Measurements from ENCODE around the gene UQCRQ.

Gene UQCRQ

DNA sequence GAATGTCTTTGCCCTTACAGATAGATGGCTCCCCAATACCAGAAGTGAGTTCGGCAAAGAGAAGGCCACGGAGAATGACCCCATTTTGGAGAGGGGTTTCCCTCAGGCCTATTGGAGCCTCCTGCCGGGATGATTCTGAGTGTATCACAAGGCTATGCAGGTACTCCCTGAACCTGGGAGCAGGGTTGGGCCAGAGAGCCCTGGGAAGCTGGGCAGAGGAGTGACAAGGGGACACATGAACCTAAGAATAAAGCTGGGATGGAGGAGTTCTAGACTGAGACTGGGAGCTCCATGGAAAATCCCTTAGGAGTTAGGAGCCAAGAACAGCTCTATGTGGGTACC, 7.5 kb downstream of the UQCRQ start:
- no peak overlapping the region for H3K9ac ChIP-seq (ENCODE audit: low read length)
- H3K4me1 ChIP-seq (ENCODE audit: control insufficient read depth, low read depth, low read length): no peaks in the 10 kb centered on the region
- no peak overlapping the region for H3K4me3 ChIP-seq (ENCODE audit: low read length)
- no peak overlapping the region for H3K27ac ChIP-seq (ENCODE audit: low read length)
- peaks cover 26% of the 10 kb centered on the region for H3K36me3 ChIP-seq (ENCODE audit: control insufficient read depth, low read depth, low read length)
- H3K27me3 ChIP-seq (ENCODE audit: control insufficient read depth, insufficient read depth, low read length): no peaks in the 10 kb centered on the region
- no peaks in the 10 kb centered on the region for H3K9me3 ChIP-seq (ENCODE audit: control insufficient read depth, low read depth, low read length)

DNA sequence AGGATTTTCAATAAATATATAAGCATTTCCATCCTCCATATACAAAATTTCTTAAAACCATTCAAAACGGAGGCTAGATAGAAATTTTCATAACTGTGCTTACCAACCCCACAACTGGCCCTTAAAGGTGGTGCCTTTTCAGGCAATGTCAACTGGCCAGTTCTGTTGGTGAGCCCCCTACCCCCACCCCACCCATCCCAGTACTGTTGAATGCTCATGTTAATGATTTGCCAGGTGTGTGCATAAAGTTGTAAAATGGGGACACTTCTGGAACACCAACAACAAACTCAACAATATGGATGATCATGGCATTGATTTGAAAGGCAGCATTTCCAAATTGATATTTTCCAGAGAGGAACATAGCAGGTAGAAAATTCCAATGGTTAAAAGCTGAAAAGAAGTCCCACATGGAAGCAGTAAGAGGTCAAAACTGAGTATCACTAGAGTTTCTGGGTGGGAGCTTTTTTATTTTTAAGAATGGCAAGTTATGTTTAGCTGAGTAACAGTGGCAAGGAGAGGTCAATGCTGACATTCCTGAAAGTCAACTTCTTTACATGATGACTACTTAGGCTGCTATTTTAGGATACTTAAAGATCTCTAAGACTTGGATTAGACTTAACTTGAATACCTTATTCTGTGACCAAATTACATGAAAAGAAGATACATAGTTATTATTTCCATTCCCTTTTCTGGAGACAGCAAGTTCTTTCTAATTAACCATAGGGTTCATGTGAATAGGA, 9.7 kb downstream of the UQCRQ start:
- H3K4me1 ChIP-seq (ENCODE audit: control insufficient read depth, low read depth, low read length): no peaks in the 10 kb centered on the region
- no peaks in the 10 kb centered on the region for H3K9me3 ChIP-seq (ENCODE audit: control insufficient read depth, low read depth, low read length)
- no peak overlapping the region for H3K27ac ChIP-seq (ENCODE audit: low read length)
- H3K9ac ChIP-seq (ENCODE audit: low read length): no peak overlapping the region
- peaks cover 38% of the 10 kb centered on the region for H3K36me3 ChIP-seq (ENCODE audit: control insufficient read depth, low read depth, low read length)
- no peaks in the 10 kb centered on the region for H3K27me3 ChIP-seq (ENCODE audit: control insufficient read depth, insufficient read depth, low read length)
- no peak overlapping the region for H3K4me3 ChIP-seq (ENCODE audit: low read length)

DNA sequence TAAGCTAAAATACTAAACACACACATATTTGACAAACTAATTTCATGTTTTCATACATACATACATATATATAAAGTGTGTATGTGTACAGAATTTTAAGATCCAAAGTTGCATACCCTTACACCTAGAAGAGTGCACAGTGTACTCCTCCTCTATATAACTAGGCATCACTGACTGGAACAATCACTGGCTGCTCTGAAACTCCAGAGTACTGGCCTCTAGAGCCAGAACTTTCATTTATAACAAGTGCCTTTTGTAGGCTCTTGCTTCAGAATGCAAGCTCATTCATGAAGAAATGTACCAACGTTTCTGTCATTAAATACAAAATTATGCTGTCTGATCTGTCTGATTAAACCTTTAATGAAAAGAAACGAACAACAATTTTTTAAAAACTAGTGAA, 11.0 kb downstream of the UQCRQ start:
- peaks cover 48% of the 10 kb centered on the region for H3K36me3 ChIP-seq (ENCODE audit: control insufficient read depth, low read depth, low read length)
- H3K27me3 ChIP-seq (ENCODE audit: control insufficient read depth, insufficient read depth, low read length): no peaks in the 10 kb centered on the region
- H3K4me1 ChIP-seq (ENCODE audit: control insufficient read depth, low read depth, low read length): no peaks in the 10 kb centered on the region
- H3K9me3 ChIP-seq (ENCODE audit: control insufficient read depth, low read depth, low read length): no peaks in the 10 kb centered on the region
- no peak overlapping the region for H3K9ac ChIP-seq (ENCODE audit: low read length)
- H3K27ac ChIP-seq (ENCODE audit: low read length): no peak overlapping the region
- H3K4me3 ChIP-seq (ENCODE audit: low read length): no peak overlapping the region

- Histone ChIP-seq H3K9me3 (ENCODE audit: control insufficient read depth, low read depth, low read length) (no peaks in the 10 kb centered on the region), H3K9ac (ENCODE audit: low read length) (no peak overlapping the region), H3K27me3 (ENCODE audit: control insufficient read depth, insufficient read depth, low read length) (no peaks in the 10 kb centered on the region), H3K4me3 (ENCODE audit: low read length) (no peak overlapping the region), H3K36me3 (ENCODE audit: control insufficient read depth, low read depth, low read length) (peaks cover 52% of the 10 kb centered on the region), H3K27ac (ENCODE audit: low read length) (no peak overlapping the region), H3K4me1 (ENCODE audit: control insufficient read depth, low read depth, low read length) (no peaks in the 10 kb centered on the region)
These were observed 11.5 kb downstream of the UQCRQ start for GRCh38 chr5:132877938-132878337.

- Histone ChIP-seq H3K9ac (ENCODE audit: low read length) (no peak overlapping the region), H3K4me1 (ENCODE audit: control insufficient read depth, low read depth, low read length) (no peaks in the 10 kb centered on the region), H3K27ac (ENCODE audit: low read length) (no peak overlapping the region), H3K36me3 (ENCODE audit: control insufficient read depth, low read depth, low read length) (peaks cover 70% of the 10 kb centered on the region), H3K9me3 (ENCODE audit: control insufficient read depth, low read depth, low read length) (no peaks in the 10 kb centered on the region), H3K4me3 (ENCODE audit: low read length) (no peak overlapping the region), H3K27me3 (ENCODE audit: control insufficient read depth, insufficient read depth, low read length) (no peaks in the 10 kb centered on the region)
These were observed 16.9 kb downstream of the UQCRQ start for GRCh38 chr5:132883261-132883834.

GRCh38 chr5:132884548-132884947, 18.1 kb downstream of the UQCRQ start:
- Histone ChIP-seq H3K9ac (ENCODE audit: low read length) (no peak overlapping the region), H3K27me3 (ENCODE audit: control insufficient read depth, insufficient read depth, low read length) (no peaks in the 10 kb centered on the region), H3K4me1 (ENCODE audit: control insufficient read depth, low read depth, low read length) (no peaks in the 10 kb centered on the region), H3K27ac (ENCODE audit: low read length) (no peak overlapping the region), H3K36me3 (ENCODE audit: control insufficient read depth, low read depth, low read length) (peaks cover 69% of the 10 kb centered on the region), H3K4me3 (ENCODE audit: low read length) (no peak overlapping the region), H3K9me3 (ENCODE audit: control insufficient read depth, low read depth, low read length) (no peaks in the 10 kb centered on the region)

- H3K36me3 ChIP-seq (ENCODE audit: control insufficient read depth, low read depth, low read length): peaks cover 66% of the 10 kb centered on the region
- H3K9me3 ChIP-seq (ENCODE audit: control insufficient read depth, low read depth, low read length): no peaks in the 10 kb centered on the region
- no peak overlapping the region for H3K4me3 ChIP-seq (ENCODE audit: low read length)
- no peak overlapping the region for H3K9ac ChIP-seq (ENCODE audit: low read length)
- no peaks in the 10 kb centered on the region for H3K27me3 ChIP-seq (ENCODE audit: control insufficient read depth, insufficient read depth, low read length)
- H3K27ac ChIP-seq (ENCODE audit: low read length): no peak overlapping the region
- H3K4me1 ChIP-seq (ENCODE audit: control insufficient read depth, low read depth, low read length): no peaks in the 10 kb centered on the region
These were observed 19.8 kb downstream of the UQCRQ start for GRCh38 chr5:132886064-132886823.

DNA sequence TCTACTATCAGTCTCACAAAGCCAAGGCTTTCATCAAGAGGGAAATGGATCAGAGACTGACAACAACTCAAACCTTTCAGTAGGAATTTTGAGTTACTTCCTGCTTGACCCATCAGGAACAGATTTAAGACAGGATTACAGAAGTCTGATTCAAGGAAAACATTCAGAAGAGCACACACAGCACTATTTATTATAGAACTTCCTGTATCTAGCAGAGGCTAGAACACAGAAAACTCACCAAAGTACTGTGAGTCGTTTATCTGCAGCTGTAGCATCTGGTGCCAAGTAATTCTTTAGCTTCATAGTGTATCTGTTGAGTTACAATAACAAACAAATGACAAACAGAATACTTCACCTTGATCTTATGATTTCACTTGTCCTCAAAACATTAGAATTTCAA, 20.8 kb downstream of the UQCRQ start:
- no peaks in the 10 kb centered on the region for H3K27me3 ChIP-seq (ENCODE audit: control insufficient read depth, insufficient read depth, low read length)
- H3K9ac ChIP-seq (ENCODE audit: low read length): no peak overlapping the region
- no peak overlapping the region for H3K4me3 ChIP-seq (ENCODE audit: low read length)
- peaks cover 68% of the 10 kb centered on the region for H3K36me3 ChIP-seq (ENCODE audit: control insufficient read depth, low read depth, low read length)
- H3K27ac ChIP-seq (ENCODE audit: low read length): no peak overlapping the region
- H3K4me1 ChIP-seq (ENCODE audit: control insufficient read depth, low read depth, low read length): no peaks in the 10 kb centered on the region
- no peaks in the 10 kb centered on the region for H3K9me3 ChIP-seq (ENCODE audit: control insufficient read depth, low read depth, low read length)

GRCh38 chr5:132889501-132889900, 23.1 kb downstream of the UQCRQ start:
- Histone ChIP-seq H3K36me3 (ENCODE audit: control insufficient read depth, low read depth, low read length) (peaks cover 77% of the 10 kb centered on the region), H3K27ac (ENCODE audit: low read length) (no peak overlapping the region), H3K9me3 (ENCODE audit: control insufficient read depth, low read depth, low read length) (no peaks in the 10 kb centered on the region)

DNA sequence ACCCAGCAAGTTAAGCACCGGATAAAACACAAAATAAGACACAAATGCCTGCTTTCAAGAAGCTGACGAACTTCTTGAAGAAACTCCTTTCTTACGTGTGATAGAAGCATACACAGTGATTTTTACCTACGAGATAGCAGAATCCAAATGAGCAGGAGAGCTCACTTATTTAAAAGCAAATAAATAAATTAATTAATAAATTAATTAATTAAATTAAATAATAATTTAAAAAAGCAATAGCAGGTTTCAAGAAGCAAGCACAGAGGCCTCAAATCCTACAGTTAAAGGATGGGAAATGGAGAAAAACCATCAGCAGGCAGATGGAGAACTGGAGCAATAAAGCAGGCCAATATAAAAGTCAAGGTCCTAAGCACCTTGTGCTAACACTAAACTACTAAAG, 24.4 kb downstream of the UQCRQ start:
- no peak overlapping the region for H3K9ac ChIP-seq (ENCODE audit: low read length)
- no peaks in the 10 kb centered on the region for H3K27me3 ChIP-seq (ENCODE audit: control insufficient read depth, insufficient read depth, low read length)
- H3K27ac ChIP-seq (ENCODE audit: low read length): no peak overlapping the region
- no peaks in the 10 kb centered on the region for H3K4me1 ChIP-seq (ENCODE audit: control insufficient read depth, low read depth, low read length)
- H3K4me3 ChIP-seq (ENCODE audit: low read length): no peak overlapping the region
- peaks cover 86% of the 10 kb centered on the region for H3K36me3 ChIP-seq (ENCODE audit: control insufficient read depth, low read depth, low read length)
- H3K9me3 ChIP-seq (ENCODE audit: control insufficient read depth, low read depth, low read length): no peaks in the 10 kb centered on the region

More at GRCh38 chr5:132889501-132889900, 23.1 kb downstream of the UQCRQ start:
- no peak overlapping the region for H3K4me3 ChIP-seq (ENCODE audit: low read length)
- H3K9ac ChIP-seq (ENCODE audit: low read length): no peak overlapping the region
- no peaks in the 10 kb centered on the region for H3K4me1 ChIP-seq (ENCODE audit: control insufficient read depth, low read depth, low read length)
- no peaks in the 10 kb centered on the region for H3K27me3 ChIP-seq (ENCODE audit: control insufficient read depth, insufficient read depth, low read length)

DNA sequence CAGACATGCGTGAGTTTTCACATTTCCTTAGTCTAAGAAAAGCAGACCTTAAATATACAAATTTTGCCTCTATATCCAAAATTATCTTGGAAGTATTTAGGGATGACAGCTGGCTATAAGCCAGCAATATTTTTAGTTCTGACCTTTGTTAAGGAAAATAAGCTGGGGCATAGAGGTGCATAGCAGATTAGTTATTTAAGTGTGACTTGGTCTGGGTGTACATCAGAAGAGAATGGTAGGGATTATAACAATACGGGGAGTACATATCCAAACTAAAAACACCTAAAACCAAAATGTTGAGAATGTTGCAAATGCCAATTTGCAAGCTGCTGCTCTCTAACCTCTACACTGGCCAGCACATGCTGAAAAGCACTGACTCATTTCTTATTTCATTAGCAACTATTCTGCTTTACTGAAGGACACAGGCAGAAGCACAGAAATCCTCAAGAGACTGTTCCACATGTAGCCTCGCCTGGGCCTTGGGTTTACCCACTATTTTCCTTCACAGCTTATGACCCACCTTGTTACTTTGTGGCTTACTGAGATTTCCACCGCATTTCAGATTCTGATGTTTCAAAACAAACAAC, 29.4 kb downstream of the UQCRQ start:
- Histone ChIP-seq H3K27ac (ENCODE audit: low read length) (no peak overlapping the region), H3K4me3 (ENCODE audit: low read length) (no peak overlapping the region), H3K9ac (ENCODE audit: low read length) (no peak overlapping the region), H3K4me1 (ENCODE audit: control insufficient read depth, low read depth, low read length) (no peaks in the 10 kb centered on the region), H3K36me3 (ENCODE audit: control insufficient read depth, low read depth, low read length) (peaks cover 71% of the 10 kb centered on the region), H3K9me3 (ENCODE audit: control insufficient read depth, low read depth, low read length) (no peaks in the 10 kb centered on the region), H3K27me3 (ENCODE audit: control insufficient read depth, insufficient read depth, low read length) (no peaks in the 10 kb centered on the region)

All from iPS-18a (cell line).